Measurements from ENCODE around the gene MRPL38. TPM values are rescaled to one million over a fixed set of nuclear protein-coding genes. Genes with fewer than 3 reads are reported as not detected.
"Not testable (repeated sequence)": the region's sequence is repeated elsewhere in the genome, so short reads cannot be mapped to it uniquely, and the experiment has no call there.

MRPL38 gene
- total RNA-seq, 2 experiments from 2014 or later, result 79.9 to 85.0 TPM

DNA sequence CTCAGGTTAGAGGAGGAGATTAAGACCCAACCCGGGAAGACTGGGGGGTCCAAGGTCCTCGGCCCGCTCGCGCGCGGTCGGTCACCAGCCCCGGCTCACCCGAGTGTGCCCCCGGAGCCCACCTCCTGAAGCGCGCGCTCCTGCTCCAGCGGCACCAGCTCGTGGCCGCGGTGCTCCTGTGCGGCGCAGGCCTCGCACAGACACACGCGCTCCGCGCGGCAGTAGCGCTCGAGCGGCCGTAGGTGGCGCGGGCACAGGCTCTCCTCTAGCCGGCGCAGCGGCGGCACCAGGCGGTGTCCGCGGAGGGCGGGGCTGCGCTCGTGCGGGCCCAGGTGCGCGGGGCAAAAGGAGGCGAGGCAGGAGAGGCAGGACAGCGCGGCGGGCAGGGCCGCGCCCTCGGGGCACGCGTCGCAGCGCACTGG lies 26.9 kb downstream of the MRPL38 start:
- H3K9me3 Mint-ChIP-seq, result no peaks in the 10 kb centered on the region
- POLR2A ChIA-PET, result interaction anchor here (0.6 to 12.6 kb wide), 14 partner anchors 11 to 410 kb away, joined by 3 to 221 read pairs (median 8); partner anchors contain the start of genes FBF1, MRPL38, TRIM65 and UNC13D
- H3K4me1 Mint-ChIP-seq, result peaks cover 63% of the 10 kb centered on the region

DNA sequence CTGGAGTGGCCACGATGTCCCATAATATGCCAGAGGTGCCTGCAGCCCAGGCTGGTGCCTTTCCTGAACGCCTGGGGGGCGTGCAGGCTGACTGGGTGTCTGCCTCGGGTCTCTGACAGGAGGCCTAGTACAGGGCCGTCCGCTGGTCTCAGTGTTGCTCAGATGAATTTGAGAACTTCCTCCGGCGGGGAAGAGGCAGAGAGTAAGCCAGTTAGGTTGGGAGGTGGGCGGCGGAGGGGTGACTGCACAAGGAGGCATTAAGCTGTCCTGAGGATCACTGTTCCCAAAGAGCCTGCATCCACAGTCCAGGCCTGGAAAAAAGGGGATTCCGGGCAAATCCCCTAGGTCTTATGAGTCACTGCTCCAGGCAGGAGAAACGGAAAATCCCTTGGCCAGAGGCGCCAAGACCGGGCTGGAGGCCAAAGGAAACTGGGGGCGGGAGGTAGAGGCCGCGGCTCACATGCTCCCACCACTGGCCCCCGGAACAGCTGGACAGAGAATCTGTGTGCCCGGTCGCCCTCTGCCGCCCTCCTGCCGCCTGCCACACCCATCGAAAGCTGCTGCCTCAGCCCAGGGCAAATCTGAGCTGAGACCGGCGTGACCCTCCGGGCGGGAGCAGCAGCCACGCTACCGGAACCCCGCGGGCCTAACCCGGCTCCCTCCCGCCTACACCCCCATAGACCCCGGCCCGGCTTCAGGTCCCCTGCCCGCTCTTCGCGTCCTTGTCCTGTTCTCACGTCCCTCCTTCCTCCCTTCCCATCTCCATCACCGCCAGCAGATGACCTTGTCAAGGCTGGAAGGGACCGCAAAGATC lies 27.5 kb downstream of the MRPL38 start:
- peak overlapping the region; percentile 89 for H3K4me3 Mint-ChIP-seq
- ChIA-PET POLR2A (interaction anchor here (0.6 to 12.6 kb wide), 14 partner anchors 10 to 124 kb away, joined by 3 to 221 read pairs (median 8); partner anchors contain the start of genes FBF1, MRPL38, TRIM65 and UNC13D), CTCF (interaction anchor here (0.6 to 5.3 kb wide), 22 partner anchors 10 to 507 kb away, joined by 3 to 45 read pairs (median 4); partner anchors contain the start of genes GALK1, SPHK1, TRIM65 and UNC13D)
- H3K4me1 Mint-ChIP-seq, result peaks cover 65% of the 10 kb centered on the region
- peaks cover 25% of the 10 kb centered on the region for H3K36me3 Mint-ChIP-seq (ENCODE audit: low read depth)
- H3K27me3 Mint-ChIP-seq, result peaks cover 14% of the 10 kb centered on the region
- peak overlapping the region; percentile 93 for H3K27ac Mint-ChIP-seq
- DNase-seq, result peak; percentile 37
- H3K9me3 Mint-ChIP-seq, result no peaks in the 10 kb centered on the region

More for the DNA sequence above, 26.9 kb downstream of the MRPL38 start:
- CTCF ChIA-PET, result interaction anchor here (0.6 to 5.3 kb wide), 20 partner anchors 11 to 507 kb away, joined by 3 to 45 read pairs (median 4); partner anchors contain the start of genes SPHK1, TRIM65 and WBP2
- DNase-seq, result peak; percentile 82
- Mint-ChIP-seq H3K36me3 (ENCODE audit: low read depth) (peaks cover 25% of the 10 kb centered on the region), H3K27me3 (peaks cover 14% of the 10 kb centered on the region), H3K4me3 (peak overlapping the region; percentile 89), H3K27ac (peak overlapping the region; percentile 93)

DNA sequence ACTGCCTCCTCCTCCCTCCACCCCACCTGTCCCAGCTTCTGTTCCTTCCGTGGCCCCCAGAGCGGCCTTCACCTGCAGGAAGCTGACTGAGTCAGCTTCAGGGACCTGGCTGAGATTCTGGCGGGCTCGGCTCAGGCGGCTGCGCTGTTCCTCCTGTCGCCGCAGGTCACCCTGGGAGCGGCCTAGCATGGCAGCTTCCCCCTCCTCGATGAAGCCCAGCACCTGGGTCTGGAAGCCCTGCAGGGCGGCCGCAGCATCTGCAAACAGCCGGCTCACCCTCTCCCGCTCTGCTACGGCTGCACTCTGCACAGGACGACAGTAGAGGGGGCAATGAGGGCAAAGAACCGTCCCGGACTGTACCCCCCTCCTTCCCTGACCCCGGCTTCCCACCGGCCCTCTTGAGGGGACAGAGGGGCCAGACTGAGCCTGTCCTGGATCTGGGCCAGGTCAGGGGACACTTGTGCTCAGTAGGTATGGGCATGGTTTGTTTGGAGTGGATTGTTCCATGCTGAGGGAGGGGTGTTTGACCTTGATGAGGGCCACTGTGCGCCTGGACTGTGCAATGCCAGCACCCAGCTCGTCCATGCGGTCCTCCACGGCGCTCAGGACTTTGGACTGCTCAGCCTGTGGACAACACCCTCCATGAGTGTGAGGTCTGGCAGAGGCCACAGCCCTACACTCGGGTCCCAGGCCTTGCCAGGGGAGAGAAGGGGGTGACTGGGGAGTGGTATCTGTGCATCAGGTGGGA lies 28.3 kb downstream of the MRPL38 start:
- no peaks in the 10 kb centered on the region for H3K9me3 Mint-ChIP-seq
- H3K27me3 Mint-ChIP-seq, result peaks cover 11% of the 10 kb centered on the region
- CTCF ChIA-PET, result interaction anchor here (0.6 to 7.5 kb wide), 20 partner anchors 9 to 477 kb away, joined by 3 to 91 read pairs (median 5); partner anchors contain the start of genes GALK1, PRPSAP1, TRIM65 and TSEN54
- peaks cover 58% of the 10 kb centered on the region for H3K4me1 Mint-ChIP-seq
- H3K4me3 Mint-ChIP-seq, result peak overlapping the region; percentile 89
- DNase-seq, result peak; percentile 81
- POLR2A ChIA-PET, result interaction anchor here (0.7 to 12.6 kb wide), 20 partner anchors 9 to 226 kb away, joined by 3 to 221 read pairs (median 6); partner anchors contain the start of genes FBF1, MRPL38, TRIM65 and UNC13D
- H3K36me3 Mint-ChIP-seq (ENCODE audit: low read depth), result peaks cover 25% of the 10 kb centered on the region
- H3K27ac Mint-ChIP-seq, result peak overlapping the region; percentile 93

DNA sequence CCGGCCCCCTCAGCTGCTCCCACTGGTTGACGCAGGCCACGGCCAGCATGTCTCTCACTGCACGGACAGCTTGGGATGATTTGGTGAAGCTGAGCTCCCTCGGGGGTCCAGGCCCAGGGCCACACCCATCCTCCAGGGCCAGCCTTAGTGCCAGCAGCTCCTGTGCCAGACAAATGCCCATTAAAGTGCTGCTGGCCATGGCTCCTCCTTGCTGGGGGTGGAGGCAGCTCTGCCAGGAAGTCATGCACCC lies 28.8 kb downstream of the MRPL38 start:
- DNase-seq, result no peak
- H3K36me3 Mint-ChIP-seq (ENCODE audit: low read depth), result peaks cover 25% of the 10 kb centered on the region
- ChIA-PET CTCF (interaction anchor here (0.6 to 7.5 kb wide), 20 partner anchors 9 to 478 kb away, joined by 3 to 91 read pairs (median 5); partner anchors contain the start of genes GALK1, PRPSAP1, TRIM65 and TSEN54), POLR2A (interaction anchor here (0.8 to 12.6 kb wide), 17 partner anchors 9 to 227 kb away, joined by 3 to 221 read pairs (median 7); partner anchors contain the start of genes MRPL38, TRIM65, UNC13D and UNK)
- H3K27me3 Mint-ChIP-seq, result peaks cover 11% of the 10 kb centered on the region
- H3K27ac Mint-ChIP-seq, result peak overlapping the region; percentile 93
- peak overlapping the region; percentile 89 for H3K4me3 Mint-ChIP-seq
- peaks cover 57% of the 10 kb centered on the region for H3K4me1 Mint-ChIP-seq
- H3K9me3 Mint-ChIP-seq, result no peaks in the 10 kb centered on the region

DNA sequence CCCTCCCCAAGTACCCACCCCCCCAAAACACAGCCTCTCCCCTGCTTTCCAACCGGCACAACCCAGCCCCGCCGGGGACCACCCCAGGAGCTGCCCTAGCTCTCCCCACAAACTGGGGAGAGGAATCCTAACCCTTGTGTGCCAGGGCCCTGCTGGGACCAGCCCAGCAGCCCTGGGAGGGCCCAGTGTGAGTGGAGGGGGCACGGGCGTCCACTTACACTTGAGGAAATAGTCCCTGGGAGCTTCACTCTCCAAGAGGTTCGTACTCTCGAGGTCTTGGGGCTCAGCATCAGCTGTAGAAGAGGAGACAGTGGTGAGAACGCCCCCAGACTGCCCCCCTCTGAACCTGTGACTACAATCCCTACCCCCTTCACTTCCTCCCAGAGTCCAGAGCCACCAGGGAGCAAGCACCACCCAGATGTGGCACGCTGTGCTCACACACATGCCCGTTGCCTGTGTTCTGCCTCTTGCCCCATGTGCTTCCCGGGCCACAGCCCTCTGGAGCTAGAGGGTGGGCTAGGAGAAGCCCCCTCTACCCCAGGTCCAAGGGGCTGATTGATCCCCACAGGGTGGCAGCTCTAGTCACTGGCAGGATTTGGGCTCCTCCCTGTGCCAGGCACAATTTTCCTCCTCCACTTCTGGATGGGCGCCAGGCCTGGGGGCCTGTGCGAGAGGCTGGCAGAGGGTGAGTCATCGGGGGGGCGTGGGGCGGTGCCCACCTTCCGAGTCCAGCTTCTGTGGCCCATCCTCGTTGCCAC lies 29.3 kb downstream of the MRPL38 start:
- Mint-ChIP-seq H3K27me3 (peaks cover 11% of the 10 kb centered on the region), H3K4me1 (peaks cover 60% of the 10 kb centered on the region), H3K36me3 (ENCODE audit: low read depth) (peaks cover 25% of the 10 kb centered on the region), H3K4me3 (peak overlapping the region; percentile 89), H3K9me3 (no peaks in the 10 kb centered on the region), H3K27ac (peak overlapping the region; percentile 93)
- ChIA-PET POLR2A (interaction anchor here (0.8 to 12.6 kb wide), 17 partner anchors 8 to 227 kb away, joined by 3 to 221 read pairs (median 7); partner anchors contain the start of genes MRPL38, TRIM65, UNC13D and UNK), CTCF (interaction anchor here (0.6 to 7.5 kb wide), 19 partner anchors 8 to 478 kb away, joined by 3 to 91 read pairs (median 5); partner anchors contain the start of genes GALK1, PRPSAP1, TRIM65 and TSEN54)
- no peak for DNase-seq

DNA sequence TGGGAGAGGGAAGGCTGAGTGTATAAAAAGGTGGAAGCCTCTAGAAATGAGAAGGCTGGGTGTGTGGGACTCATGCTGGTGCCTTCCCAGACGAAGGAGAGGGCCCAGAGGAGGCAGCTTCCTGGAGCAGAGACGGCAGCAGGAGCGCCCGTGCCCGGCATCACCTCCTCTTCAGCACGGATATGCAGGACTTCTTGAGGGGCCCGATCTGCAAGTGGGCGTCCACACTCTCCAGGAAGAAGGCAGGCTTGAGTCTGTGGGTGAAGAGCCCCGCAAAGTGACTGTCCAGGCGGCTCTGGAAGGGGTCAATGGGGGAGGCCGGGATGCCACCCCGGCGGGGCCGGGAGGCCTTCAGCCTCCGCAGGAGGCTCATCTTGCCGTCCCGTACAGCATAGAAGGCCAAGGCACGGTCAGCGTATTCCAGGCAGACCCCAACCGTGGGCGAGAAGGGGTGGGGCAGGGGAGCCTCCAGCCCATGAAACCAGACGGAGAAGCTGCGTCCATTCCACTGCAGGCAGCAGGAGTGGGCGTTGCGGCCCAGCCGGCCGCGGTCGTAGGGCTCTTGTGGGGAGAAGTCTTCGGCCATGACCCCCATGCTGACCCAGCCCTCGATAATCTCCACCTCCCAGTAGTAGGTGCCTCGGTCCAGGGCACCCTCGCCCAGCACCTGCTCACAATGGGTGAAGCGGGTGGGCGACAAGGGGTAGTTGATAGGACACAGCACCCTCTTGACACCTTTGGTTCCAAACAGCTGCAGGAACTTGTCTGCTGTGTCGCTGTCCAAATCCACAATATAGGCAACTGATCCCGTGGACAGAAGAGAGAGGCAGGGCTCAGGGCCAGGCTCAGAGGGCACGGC lies 30.1 kb downstream of the MRPL38 start:
- DNase-seq, result no peak
- Mint-ChIP-seq H3K4me1 (peaks cover 55% of the 10 kb centered on the region), H3K4me3 (no peak overlapping the region), H3K27me3 (peaks cover 7% of the 10 kb centered on the region), H3K9me3 (no peaks in the 10 kb centered on the region), H3K36me3 (ENCODE audit: low read depth) (peaks cover 25% of the 10 kb centered on the region), H3K27ac (peak overlapping the region; percentile 38)
- POLR2A ChIA-PET, result interaction anchor here (0.8 to 12.6 kb wide), 8 partner anchors 10 to 99 kb away, joined by 3 to 221 read pairs (median 24); partner anchors contain the start of genes TRIM65, UNK and WBP2
- CTCF ChIA-PET, result interaction anchor here (1.9 to 7.5 kb wide), 5 partner anchors 14 to 131 kb away, joined by 6 to 91 read pairs (median 10); partner anchors contain the start of genes TRIM65, UNC13D and WBP2

DNA sequence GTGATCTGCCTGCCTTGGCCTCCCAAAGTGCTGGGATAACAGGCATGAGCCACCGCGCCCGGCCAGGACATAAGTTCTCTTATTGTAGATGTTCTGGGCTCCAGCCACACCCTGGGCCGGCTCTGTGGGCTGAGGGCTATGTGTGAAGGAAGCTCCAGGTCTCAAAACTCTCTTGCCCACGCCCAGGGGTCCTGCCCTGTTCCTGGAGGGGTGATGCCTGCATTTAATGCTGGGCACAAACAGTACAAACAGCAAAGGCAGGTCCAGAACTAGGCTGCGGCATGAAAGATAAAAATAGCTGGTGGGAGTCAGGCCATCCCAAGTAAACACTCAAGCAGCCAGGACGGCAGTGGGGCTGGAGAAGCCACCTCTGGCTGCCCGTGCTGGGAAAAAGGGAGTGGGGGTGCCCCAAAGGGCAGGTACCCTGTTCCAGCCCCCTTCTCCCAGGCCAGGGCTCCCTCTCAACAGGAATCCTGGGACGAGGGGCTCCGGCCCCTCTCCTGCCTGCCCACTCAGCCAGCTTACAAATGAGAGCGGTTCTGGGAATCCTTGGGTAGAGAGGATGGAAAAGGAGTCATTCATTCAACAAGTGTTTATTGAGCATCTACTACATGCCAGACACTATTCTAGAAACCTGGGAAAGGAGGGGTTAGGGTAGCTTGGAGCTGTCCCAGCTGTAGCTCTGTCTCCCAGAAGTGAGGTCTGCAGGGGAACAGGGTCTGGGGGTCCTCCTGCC lies 30.9 kb downstream of the MRPL38 start:
- Mint-ChIP-seq H3K9me3 (no peaks in the 10 kb centered on the region), H3K27ac (peak overlapping the region; percentile 96), H3K4me3 (no peak overlapping the region), H3K27me3 (peaks cover 2% of the 10 kb centered on the region), H3K36me3 (ENCODE audit: low read depth) (peaks cover 25% of the 10 kb centered on the region), H3K4me1 (peaks cover 53% of the 10 kb centered on the region)
- POLR2A ChIA-PET, result interaction anchor here (0.7 to 12.6 kb wide), 12 partner anchors 9 to 97 kb away, joined by 3 to 221 read pairs (median 6); partner anchors contain the start of genes MRPL38, TRIM65, UNC13D and UNK
- DNase-seq, result no peak
- CTCF ChIA-PET, result interaction anchor here (0.6 to 7.5 kb wide), 6 partner anchors 9 to 32 kb away, joined by 3 to 91 read pairs (median 7); partner anchors contain the start of genes TRIM65 and WBP2

DNA sequence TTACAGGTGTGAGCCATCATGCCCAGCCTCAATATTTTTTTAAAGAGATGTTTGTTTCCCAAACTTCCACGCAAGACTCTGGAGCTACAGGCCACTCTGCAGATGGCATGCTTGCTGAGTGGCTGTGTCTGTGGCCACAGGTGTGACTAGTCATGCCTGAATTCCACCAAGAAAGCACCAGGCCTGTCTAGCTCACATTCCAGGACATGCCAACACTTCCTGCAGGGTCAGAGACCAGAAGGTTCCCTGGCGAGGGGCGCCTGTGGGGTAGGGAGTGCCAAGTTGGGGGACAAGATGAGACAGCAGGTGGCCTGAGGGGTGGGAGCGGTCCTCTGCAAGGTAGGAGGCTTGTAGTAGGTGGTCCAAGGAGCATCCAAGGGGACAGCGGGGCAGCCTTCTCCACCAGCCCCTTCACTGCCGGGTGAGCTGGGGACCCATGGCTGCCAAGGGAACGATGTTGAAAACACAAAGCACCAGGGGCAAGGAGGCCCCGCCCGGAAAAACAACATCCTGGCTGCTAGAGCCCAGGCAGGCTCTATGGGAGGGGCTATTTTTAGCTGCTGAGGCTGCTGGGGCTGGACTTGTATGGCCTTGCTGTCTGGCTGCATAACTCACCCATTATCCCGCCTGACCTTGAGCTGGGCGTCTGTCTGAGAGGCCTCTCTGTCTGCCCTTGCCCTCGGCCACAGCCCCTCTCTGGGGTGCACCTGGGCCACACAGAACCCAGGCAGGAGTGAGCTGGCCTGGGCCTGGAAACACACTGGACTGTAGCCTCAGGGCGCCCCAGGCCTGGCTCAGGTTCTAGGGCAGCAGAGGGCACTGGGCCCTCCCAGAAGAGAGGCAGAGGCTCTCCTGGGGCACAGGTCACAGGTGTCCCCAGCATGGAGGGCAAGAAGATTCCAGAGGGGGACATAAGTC lies 32.0 kb downstream of the MRPL38 start:
- Mint-ChIP-seq H3K27me3 (no peaks in the 10 kb centered on the region), H3K4me3 (peak overlapping the region; percentile 24), H3K27ac (peak overlapping the region; percentile 96)

DNA sequence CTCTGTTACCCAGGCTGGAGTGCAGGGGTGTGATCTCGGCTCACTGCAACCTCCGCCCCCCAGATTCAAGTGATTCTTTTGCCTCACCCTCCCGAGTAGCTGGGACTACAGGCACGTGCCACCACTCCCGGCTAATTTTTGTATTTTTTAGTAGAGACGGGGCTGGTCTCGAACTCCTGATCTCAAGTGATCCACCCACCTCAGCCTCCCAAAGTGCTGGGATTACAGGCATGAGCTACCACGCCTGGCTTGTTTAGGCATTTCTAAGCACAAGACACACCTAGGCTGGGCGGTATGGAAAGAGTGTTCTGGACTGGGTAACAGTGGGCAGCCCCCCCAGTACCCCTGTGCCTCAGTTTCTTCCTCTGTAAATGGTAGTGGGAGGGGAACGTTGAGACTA lies 34.5 kb downstream of the MRPL38 start:
- POLR2A ChIA-PET, result interaction anchor here (12.6 kb wide), 1 partner anchor 12 kb away, joined by 221 read pairs; the partner anchor contains the start of gene WBP2
- not testable (repeated sequence) for H3K4me3 Mint-ChIP-seq; H3K27ac Mint-ChIP-seq; DNase-seq; H3K9me3 Mint-ChIP-seq; H3K36me3 Mint-ChIP-seq (ENCODE audit: low read depth); H3K27me3 Mint-ChIP-seq
- H3K4me1 Mint-ChIP-seq, result peaks cover 33% of the 10 kb centered on the region
- CTCF ChIA-PET, result interaction anchor here (7.5 kb wide), 1 partner anchor 10 kb away, joined by 91 read pairs; no protein-coding TSS in a partner anchor

More for the DNA sequence above, 32.0 kb downstream of the MRPL38 start:
- Mint-ChIP-seq H3K9me3 (no peaks in the 10 kb centered on the region), H3K4me1 (peaks cover 50% of the 10 kb centered on the region), H3K36me3 (ENCODE audit: low read depth) (peaks cover 24% of the 10 kb centered on the region)
- CTCF ChIA-PET, result interaction anchor here (0.5 to 7.5 kb wide), 12 partner anchors 10 to 119 kb away, joined by 3 to 91 read pairs (median 4); partner anchors contain the start of genes TRIM65 and WBP2
- peak; percentile 86 for DNase-seq
- POLR2A ChIA-PET, result interaction anchor here (0.7 to 12.6 kb wide), 15 partner anchors 8 to 98 kb away, joined by 3 to 221 read pairs (median 5); partner anchors contain the start of genes MRPL38, TRIM65, UNC13D and UNK
